Panc1 (cell line): ENCODE results near the gene TMEM107.

Experiments
- CTCF ChIP-seq: fragments of 450-650 bp; IDR thresholded peaks from 2 replicates; pipeline ENCODE4 v1.5.1; 2017; ENCODE audit warnings: mild to moderate bottlenecking
- POLR2AphosphoS5 ChIP-seq: IDR thresholded peaks from 2 replicates; pipeline ENCODE4 v1.6.1; 2012; ENCODE audit warnings: mild to moderate bottlenecking, low read depth, low read length, moderate library complexity
- REST ChIP-seq, 2 experiments: IDR thresholded peaks; 2 replicates each; pipeline ENCODE4 v1.6.1; 2011 to 2012; ENCODE audit warnings: low read depth in 2 of 2, control low read depth in 1 of 2, low read length in 1 of 2, mild to moderate bottlenecking in 1 of 2, moderate library complexity in 1 of 2; ENCODE audit not compliant: insufficient read depth in 1 of 2
- SIN3A ChIP-seq: IDR thresholded peaks from 2 replicates; pipeline ENCODE4 v1.6.1; 2012; ENCODE audit warnings: low read depth, mild to moderate bottlenecking, low read length, moderate library complexity, borderline replicate concordance; ENCODE audit not compliant: insufficient read depth
- TCF7L2 ChIP-seq: IDR thresholded peaks from 2 replicates; pipeline ENCODE4 v1.6.1; 2011; ENCODE audit warnings: mild to moderate bottlenecking, low read depth, low read length, inconsistent platforms

GRCh38 chr17:8220783-8221662 is 44.8 kb upstream of the TMEM107 start:
- TF ChIP-seq CTCF (no peak), REST (IDR thresholded peaks at IDR 0.05; ENCODE audit: insufficient read depth in 1 of 2, low read depth in 2 of 2, low read length in 1 of 2) (no peak), SIN3A (no peak), POLR2AphosphoS5 (peak; percentile 62; the same call in 1 of the 2 replicates), TCF7L2 (peak; percentile 34; the same call in 1 of the 2 replicates)
